HepG2 (cell line): Measurements from ENCODE around the gene ACD. TPM values are rescaled to one million over a fixed set of nuclear protein-coding genes. Genes with fewer than 3 reads are reported as not detected.

ENCODE experiments used
- CCAR2 ChIP-seq: fragments of 200-400 bp; formaldehyde crosslinking; optimal IDR thresholded peaks from 2 replicates; pipeline ENCODE3; 2018; ENCODE audit warnings: low read depth, mild to moderate bottlenecking, low read length, moderate library complexity
- CENPX ChIP-seq: sonication (generic); formaldehyde crosslinking; IDR thresholded peaks from 2 replicates; pipeline ENCODE4 v1.9.0; 2021; ENCODE audit warnings: mild to moderate bottlenecking, missing genetic modification reagents, moderate library complexity
- CHCHD3 ChIP-seq: sonication (generic); formaldehyde crosslinking; IDR thresholded peaks from 2 replicates; pipeline ENCODE4 v1.8.0; 2022; ENCODE audit warnings: mild to moderate bottlenecking, missing genetic modification reagents, moderate library complexity
- CHD4 ChIP-seq: fragments of 200-600 bp; sonication (generic); IDR thresholded peaks from 2 replicates; pipeline ENCODE4 v1.7.0; 2017; ENCODE audit warnings: mild to moderate bottlenecking, low read length, borderline replicate concordance
- FOSL2 ChIP-seq: sonication (generic); formaldehyde crosslinking; IDR thresholded peaks from 2 replicates; pipeline ENCODE4 v1.4.0; 2020; ENCODE audit warnings: missing genetic modification reagents
- GABPB1 ChIP-seq: IDR thresholded peaks from 2 replicates; pipeline ENCODE4 v1.6.1; 2016; ENCODE audit warnings: mild to moderate bottlenecking, missing genetic modification reagents, moderate library complexity, missing compliant biosample characterization
- HNRNPK ChIP-seq: fragments of 200-400 bp; formaldehyde crosslinking; IDR thresholded peaks from 2 replicates; pipeline ENCODE4 v1.6.1; 2018; ENCODE audit warnings: low read length, low read depth, moderate library complexity, mild to moderate bottlenecking; ENCODE audit not compliant: poor library complexity, severe bottlenecking
- KLF9 ChIP-seq: IDR thresholded peaks from 2 replicates; pipeline ENCODE4 v1.6.1; 2016; ENCODE audit warnings: low read depth
- KMT2A ChIP-seq: sonication (generic); formaldehyde crosslinking; IDR thresholded peaks from 2 replicates; pipeline ENCODE4 v1.4.0; 2020; ENCODE audit warnings: missing genetic modification reagents
- LCORL ChIP-seq, 2 experiments: fragments of 450-650 bp in 1 of 2; sonication (generic) in 1 of 2; formaldehyde crosslinking in 1 of 2; IDR thresholded peaks; 2 replicates each; pipeline versions ENCODE4 v1.5.0 to v1.6.1; 2017 to 2020; ENCODE audit warnings: antibody characterized with exemption in 1 of 2, missing genetic modification reagents in 1 of 2
- SALL1 ChIP-seq: sonication (generic); formaldehyde crosslinking; IDR thresholded peaks from 2 replicates; pipeline ENCODE4 v1.8.0; 2022; ENCODE audit warnings: mild to moderate bottlenecking, missing genetic modification reagents
- SIN3A ChIP-seq: IDR thresholded peaks from 2 replicates; pipeline ENCODE4 v1.6.1; 2011; ENCODE audit warnings: low read depth, mild to moderate bottlenecking, control low read depth, low read length, borderline replicate concordance
- SMAD3 ChIP-seq: sonication (generic); formaldehyde crosslinking; IDR thresholded peaks from 2 replicates; pipeline ENCODE4 v1.4.0; 2020; ENCODE audit warnings: missing genetic modification reagents
- SMARCC2 ChIP-seq: fragments of 450-650 bp; IDR thresholded peaks from 2 replicates; pipeline ENCODE4 v1.6.1; 2017; ENCODE audit warnings: antibody characterized with exemption, mild to moderate bottlenecking
- SRSF1 ChIP-seq: fragments of 200-400 bp; formaldehyde crosslinking; optimal IDR thresholded peaks from 2 replicates; pipeline ENCODE3; 2017; ENCODE audit warnings: mild to moderate bottlenecking, low read depth, low read length, moderate library complexity
- ZNF577 ChIP-seq: sonication (generic); formaldehyde crosslinking; IDR thresholded peaks from 2 replicates; pipeline ENCODE4 v1.4.0; 2020; ENCODE audit warnings: mild to moderate bottlenecking, low read depth, missing genetic modification reagents, borderline replicate concordance
- ZNF629 ChIP-seq: sonication (generic); formaldehyde crosslinking; conservative IDR thresholded peaks from 2 replicates; pipeline ENCODE4 v1.5.0; 2020; ENCODE audit warnings: missing genetic modification reagents
- ZSCAN29 ChIP-seq: sonication (generic); formaldehyde crosslinking; conservative IDR thresholded peaks from 2 replicates; pipeline ENCODE4 v1.4.0; 2020; ENCODE audit warnings: mild to moderate bottlenecking, missing genetic modification reagents
- polyA plus RNA-seq, 8 experiments: library from polyadenylated mRNA; depleted of rRNA in 3 of 8; stranded (reverse) in 7 of 8; unstranded in 1 of 8; fragments of >200 nt; fragmentation: Illumina TruSeq in 4 of 8; extraction: Trizol in 4 of 8; gene quantifications; 2 replicates each; pipeline versions ENCODE4 v1.2.1 to v1.2.3, GENCODE V29; 2011 to 2016; ENCODE audit warnings: low read depth in 4 of 8, missing spikeins in 1 of 8, mixed read lengths in 1 of 8; ENCODE audit not compliant: insufficient read depth in 1 of 8
- total RNA-seq, 5 experiments: library from RNA; depleted of rRNA; stranded (reverse); fragments of >200 nt; fragmentation: Illumina TruSeq; extraction: Trizol; gene quantifications; 2 replicates each; pipeline ENCODE4 v1.2.3, GENCODE V29; 2016; ENCODE audit warnings: low read depth in 1 of 5
- TF ChIP-seq, protein P1 (sequence below): sonication (generic); formaldehyde crosslinking; IDR thresholded peaks from 2 replicates; pipeline ENCODE4 v1.5.0; 2020; ENCODE audit warnings: missing genetic modification reagents, mild to moderate bottlenecking, borderline replicate concordance
- TF ChIP-seq, protein P2 (sequence below): sonication (generic); formaldehyde crosslinking; IDR thresholded peaks from 2 replicates; pipeline ENCODE4 v1.5.1; 2020; ENCODE audit warnings: mild to moderate bottlenecking, missing genetic modification reagents, borderline replicate concordance
- TF ChIP-seq, protein P3 (sequence below): IDR thresholded peaks from 2 replicates; pipeline ENCODE4 v1.6.1; 2016; ENCODE audit warnings: mild to moderate bottlenecking
- TF ChIP-seq, protein P4 (sequence below): sonication (generic); formaldehyde crosslinking; IDR thresholded peaks from 2 replicates; pipeline ENCODE4 v1.5.0; 2020; ENCODE audit warnings: missing genetic modification reagents, mild to moderate bottlenecking, borderline replicate concordance
- TF ChIP-seq, protein P5 (sequence below): sonication (generic); formaldehyde crosslinking; IDR thresholded peaks from 2 replicates; pipeline ENCODE4 v1.8.0; 2022; ENCODE audit warnings: low read depth, missing genetic modification reagents

Gene ACD
- total and polyA plus RNA-seq, 2 of the 13 experiments (the other 11 are each of a cell fraction or from before 2014, with no cell fraction given): 32.6 to 38.3 TPM

DNA sequence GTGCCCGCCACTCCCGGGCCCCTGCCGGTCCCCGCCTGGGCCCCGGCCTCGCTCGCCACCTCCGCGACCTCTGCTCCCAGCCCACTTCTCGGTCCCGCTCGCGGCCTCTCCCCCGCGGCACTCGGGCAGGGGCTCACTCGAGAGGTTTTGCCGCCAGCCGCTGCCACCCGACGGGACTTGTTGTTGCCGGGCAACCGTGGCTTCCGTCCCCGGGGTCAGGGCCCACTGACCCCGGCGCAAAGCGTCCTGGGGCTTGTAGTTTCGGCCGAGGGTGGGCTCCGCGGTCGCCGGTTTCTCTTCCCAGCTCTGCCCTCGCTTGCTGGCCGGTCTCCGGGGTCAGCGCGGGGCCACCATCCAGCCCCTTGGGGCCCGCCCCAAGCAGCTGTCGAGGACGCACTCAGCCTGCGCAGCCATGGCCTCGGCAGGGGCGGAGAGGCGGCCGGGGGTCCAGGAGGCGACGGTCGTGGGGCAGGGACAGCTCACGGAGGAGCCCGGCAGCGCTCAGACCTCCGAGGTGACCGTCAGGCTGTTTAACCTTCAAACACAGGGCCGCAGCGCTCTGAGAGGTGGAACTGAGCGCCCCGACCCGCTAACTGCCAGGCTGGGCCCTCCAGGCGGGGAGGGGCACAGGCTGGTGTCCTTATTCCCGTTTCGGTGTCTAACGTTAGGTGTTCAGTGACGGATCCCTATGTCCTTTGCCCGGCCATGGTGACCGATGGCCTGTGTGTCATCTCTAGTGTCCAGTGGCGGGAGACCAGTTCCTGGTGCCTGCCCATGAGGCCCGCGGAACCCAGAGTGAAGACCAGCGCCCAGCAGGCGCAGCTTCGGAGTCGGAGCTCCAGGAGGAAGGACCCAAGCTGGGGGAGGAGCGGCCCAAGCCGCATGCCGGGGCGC, 6.7 kb upstream of the ACD start, which contains the start of the genes C16orf86 and ENKD1 (continued):
- TF ChIP-seq, protein P1, sequence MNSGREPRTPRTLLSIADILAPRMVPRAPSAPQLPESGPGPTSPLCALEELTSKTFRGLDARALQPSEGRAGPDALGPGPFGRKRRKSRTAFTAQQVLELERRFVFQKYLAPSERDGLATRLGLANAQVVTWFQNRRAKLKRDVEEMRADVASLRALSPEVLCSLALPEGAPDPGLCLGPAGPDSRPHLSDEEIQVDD (CRISPR knock-in tag): peak; percentile 85; the same call in 1 of the 2 replicates
- TF ChIP-seq, protein P2, sequence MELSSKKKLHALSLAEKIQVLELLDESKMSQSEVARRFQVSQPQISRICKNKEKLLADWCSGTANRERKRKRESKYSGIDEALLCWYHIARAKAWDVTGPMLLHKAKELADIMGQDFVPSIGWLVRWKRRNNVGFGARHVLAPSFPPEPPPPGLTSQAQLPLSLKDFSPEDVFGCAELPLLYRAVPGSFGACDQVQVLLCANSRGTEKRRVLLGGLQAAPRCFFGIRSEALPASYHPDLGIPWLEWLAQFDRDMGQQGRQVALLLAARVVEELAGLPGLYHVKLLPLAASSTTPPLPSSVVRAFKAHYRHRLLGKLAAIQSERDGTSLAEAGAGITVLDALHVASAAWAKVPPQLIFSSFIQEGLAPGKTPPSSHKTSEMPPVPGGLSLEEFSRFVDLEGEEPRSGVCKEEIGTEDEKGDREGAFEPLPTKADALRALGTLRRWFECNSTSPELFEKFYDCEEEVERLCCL: no peak; the same call in 1 of the 2 replicates
- TF ChIP-seq SRSF1 (peak; percentile 59), LCORL (IDR thresholded peaks at IDR 0.05) (no peak), LCORL (CRISPR knock-in tag; IDR thresholded peaks at IDR 0.05) (peak; percentile 42; the same call in 1 of the 2 replicates), SMARCC2 (no peak), ZNF577 (no peak), HNRNPK (peak; percentile 85), SIN3A (peak; percentile 98), ZSCAN29 (no peak; the same call in 1 of the 2 replicates), ZNF629 (no peak), SMAD3 (CRISPR knock-in tag) (peak; percentile 34; the same call in 1 of the 2 replicates), KMT2A (no peak), CCAR2 (no peak), CHD4 (no peak), GABPB1 (CRISPR knock-in tag) (peak; percentile 96), SALL1 (CRISPR knock-in tag) (peak; percentile 66), KLF9 (CRISPR knock-in tag) (no peak), FOSL2 (CRISPR knock-in tag) (peak; percentile 18; the same call in 1 of the 2 replicates), CHCHD3 (CRISPR knock-in tag) (0 out of 2 replicates have a peak, but pooled peaks have one; percentile 13), CENPX (CRISPR knock-in tag) (no peak)
- TF ChIP-seq, protein P3, sequence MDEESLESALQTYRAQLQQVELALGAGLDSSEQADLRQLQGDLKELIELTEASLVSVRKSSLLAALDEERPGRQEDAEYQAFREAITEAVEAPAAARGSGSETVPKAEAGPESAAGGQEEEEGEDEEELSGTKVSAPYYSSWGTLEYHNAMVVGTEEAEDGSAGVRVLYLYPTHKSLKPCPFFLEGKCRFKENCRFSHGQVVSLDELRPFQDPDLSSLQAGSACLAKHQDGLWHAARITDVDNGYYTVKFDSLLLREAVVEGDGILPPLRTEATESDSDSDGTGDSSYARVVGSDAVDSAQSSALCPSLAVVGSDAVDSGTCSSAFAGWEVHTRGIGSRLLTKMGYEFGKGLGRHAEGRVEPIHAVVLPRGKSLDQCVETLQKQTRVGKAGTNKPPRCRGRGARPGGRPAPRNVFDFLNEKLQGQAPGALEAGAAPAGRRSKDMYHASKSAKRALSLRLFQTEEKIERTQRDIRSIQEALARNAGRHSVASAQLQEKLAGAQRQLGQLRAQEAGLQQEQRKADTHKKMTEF: peak; percentile 54
- TF ChIP-seq, protein P4, sequence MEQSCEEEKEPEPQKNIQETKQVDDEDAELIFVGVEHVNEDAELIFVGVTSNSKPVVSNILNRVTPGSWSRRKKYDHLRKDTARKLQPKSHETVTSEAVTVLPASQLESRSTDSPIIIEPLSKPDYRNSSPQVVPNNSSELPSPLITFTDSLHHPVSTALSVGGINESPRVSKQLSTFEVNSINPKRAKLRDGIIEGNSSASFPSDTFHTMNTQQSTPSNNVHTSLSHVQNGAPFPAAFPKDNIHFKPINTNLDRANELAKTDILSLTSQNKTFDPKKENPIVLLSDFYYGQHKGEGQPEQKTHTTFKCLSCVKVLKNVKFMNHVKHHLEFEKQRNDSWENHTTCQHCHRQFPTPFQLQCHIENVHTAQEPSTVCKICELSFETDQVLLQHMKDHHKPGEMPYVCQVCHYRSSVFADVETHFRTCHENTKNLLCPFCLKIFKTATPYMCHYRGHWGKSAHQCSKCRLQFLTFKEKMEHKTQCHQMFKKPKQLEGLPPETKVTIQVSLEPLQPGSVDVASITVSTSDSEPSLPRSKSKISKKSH (CRISPR knock-in tag): peak; percentile 86; the same call in 1 of the 2 replicates
- TF ChIP-seq, protein P5, sequence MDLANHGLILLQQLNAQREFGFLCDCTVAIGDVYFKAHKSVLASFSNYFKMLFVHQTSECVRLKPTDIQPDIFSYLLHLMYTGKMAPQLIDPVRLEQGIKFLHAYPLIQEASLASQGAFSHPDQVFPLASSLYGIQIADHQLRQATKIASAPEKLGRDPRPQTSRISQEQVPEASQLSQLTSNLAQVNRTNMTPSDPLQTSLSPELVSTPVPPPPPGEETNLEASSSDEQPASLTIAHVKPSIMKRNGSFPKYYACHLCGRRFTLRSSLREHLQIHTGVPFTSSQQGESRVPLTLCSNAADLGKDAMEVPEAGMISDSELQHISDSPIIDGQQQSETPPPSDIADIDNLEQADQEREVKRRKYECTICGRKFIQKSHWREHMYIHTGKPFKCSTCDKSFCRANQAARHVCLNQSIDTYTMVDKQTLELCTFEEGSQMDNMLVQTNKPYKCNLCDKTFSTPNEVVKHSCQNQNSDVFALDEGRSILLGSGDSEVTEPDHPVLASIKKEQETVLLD (CRISPR knock-in tag): no peak
